HG03097 (cell line): ENCODE measurements around the gene SLX9.
"Not testable (repeated sequence)": the region's sequence is repeated elsewhere in the genome, so short reads cannot be mapped to it uniquely, and the experiment has no call there.

Experiments used
- ATAC-seq: cut with Tn5 transposase; IDR thresholded peaks from one replicate; pipeline ENCODE4 v1.9.1; 2021; ENCODE audit not compliant: unreplicated experiment, low FRiP score

SLX9 gene

DNA sequence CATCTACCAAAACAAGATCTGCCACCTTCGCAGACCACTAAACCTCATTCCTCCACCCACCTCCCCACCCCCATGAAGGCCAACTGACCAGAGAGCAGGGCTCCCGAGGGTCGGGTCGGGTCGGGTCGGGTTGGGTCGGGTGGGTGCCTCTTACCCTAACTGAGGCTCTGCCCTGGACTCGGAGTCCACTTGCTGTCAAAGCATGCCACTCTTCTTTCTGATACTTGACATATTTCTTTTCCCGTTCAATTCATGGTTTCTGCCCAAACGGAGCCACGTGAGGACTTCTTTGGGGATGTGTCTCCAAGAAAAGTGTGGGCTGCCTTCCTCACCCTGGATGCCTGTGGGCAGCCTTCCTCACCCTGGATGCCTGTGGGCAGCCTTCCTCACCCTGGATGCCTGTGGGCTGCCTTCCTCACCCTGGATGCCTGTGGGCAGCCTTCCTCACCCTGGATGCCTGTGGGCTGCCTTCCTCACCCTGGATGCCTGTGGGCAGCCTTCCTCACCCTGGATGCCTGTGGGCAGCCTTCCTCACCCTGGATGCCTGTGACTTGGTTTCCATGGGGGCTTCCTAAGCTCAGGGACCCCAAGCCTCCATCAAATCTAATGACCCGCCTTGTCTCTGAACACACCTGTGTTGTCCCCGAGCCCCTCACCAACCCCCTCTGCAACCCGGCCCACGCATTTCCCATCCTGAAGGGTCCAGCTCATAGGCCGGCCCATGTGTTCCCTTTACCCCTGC, 11.2 kb upstream of the SLX9 start:
- ATAC-seq = not testable (repeated sequence)

DNA sequence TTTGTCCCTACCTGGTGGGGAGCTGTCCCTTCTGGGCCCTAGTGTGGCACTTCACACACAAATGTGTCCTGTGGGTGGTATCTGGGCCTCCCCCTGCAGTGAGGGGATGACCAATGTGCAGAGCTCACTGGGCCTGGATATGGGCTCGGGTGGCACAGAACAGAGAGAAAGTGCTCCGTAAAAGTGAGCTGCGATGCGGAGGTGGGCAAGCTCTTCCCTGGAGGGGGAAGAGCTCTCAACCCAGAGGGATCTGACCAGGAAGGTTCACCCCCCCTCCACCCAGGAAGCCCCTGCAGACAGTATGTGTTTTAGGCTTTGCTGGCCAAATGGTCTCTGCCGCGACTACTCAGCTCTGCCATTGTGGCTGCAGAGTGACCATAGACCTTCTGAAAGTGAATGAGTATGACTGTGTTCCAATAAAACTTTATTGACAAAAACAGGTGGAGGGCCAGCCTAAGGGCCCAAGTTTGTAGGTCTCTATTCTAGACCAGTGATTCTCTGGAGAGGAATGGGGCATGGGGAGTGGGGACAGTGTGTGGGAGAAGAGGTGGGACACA, 10.5 kb upstream of the SLX9 start:
- no peak for ATAC-seq

DNA sequence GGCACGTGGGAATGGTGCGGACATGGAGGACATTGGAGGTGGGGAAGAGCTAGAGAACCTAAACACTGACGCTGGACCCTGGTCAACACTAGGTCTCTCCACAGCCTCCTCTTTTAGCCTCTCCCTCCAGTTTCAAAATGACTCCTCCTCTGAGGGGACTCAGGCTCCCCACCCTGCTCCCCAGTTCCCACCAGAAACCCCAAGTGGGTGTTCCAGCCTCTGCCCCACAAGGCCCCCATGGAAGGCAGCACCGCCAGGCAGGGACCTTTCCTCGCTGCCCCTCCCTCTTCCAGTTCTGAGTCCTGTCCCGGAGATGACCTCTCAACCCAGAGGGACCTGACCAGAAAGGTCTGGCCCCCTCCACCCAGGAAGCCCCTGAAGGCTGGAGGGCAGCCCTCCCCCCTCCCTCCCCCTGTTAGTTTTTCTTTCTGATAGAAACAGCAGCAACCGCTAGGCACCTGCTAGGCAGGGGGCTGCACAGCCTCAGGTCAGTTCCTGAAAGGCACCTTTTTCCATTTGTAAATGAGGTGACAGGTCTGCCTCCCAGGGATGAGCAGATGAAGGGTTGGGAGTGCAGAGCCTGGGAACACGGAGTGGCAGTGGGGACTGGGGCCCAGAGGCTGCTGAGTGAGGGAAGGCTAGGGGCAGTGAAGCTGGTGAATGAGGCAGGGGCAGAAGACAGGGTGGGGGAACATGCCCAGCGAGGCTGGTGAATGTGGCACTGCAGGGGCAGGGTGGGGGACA, 9.9 kb upstream of the SLX9 start:
- ATAC-seq = no peak

DNA sequence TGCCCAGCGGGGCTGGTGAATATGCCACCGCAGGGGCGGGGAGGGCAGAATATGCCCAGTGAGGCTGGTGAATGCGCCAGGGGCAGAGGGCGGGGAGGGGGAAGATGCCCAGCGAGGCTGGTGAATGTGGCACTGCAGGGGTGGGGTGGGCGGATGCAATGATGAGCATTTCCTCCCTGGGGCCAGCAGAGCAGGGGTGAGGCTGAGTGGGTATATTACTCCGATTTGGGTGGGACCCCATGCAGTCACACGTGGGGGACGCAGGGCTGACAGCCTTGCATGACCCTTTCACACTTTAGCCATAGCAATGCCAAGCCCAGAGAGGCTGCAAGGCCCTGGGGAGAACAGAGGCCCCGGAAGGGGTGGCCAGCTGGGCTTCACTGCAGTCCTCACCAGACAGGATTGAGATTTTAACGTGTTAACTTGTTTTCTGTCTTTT, 9.3 kb upstream of the SLX9 start:
- ATAC-seq = no peak

DNA sequence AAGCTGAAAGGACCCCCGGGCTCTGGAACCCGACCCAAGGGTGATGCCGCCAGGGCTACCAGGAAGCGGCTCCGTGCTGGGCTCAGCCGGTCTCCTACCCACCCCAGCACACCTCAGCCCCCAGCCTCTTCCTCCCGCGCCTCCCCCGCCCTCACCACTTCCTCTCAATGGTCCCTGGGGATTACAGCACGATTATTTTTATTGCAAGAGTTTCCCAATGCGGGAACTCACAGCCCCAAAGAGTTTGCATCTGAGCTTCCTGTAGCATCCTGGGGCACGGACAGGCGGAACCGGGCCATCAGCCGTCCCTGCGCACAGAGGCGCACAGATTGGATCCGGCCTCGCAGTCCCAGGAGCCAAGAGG, 8.7 kb upstream of the SLX9 start:
- ATAC-seq = no peak

DNA sequence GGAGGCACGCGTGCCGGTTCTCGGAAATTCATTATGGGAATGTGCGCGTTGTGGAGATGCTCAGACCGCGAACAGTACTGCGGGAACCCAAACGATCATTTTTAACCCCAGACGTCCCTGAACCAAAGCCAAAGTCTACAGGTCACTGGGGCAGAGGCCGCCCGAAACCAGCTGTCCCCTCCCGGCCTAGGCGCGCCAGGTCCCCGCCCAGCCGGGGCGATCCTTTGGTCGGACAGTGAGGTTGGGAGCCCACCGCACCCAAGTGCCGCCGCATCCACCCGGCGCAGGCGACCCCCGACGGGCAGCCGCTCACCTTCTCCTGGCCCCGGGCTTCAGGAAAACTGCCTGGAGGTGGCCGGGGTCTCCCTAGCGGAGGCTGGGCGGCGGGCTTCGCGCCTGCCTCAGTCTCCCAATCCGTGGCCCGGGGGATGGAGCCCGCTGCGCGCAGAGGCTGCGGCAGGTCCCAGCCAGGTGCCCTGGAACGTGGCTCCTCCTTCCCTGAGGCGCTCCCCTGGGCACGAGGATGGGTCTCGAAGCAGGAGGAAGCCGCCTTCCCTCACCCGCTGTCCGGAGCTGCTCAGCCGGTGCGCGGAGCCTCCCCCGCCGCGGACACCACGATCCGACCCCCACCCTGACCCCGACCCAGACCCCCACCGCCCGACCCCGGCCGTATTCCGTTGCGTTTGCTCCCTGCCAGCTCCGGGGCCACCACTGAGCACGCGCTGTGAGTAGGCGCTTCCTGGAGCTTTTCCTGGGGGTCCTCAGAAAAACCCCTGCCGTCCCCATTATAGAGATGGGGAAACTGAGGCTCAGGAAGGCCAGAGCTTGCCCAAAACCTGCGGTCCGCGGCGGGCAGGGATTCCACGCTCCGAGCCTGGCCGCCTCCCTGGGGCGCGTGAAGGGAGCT, 8.1 kb upstream of the SLX9 start:
- no peak for ATAC-seq

DNA sequence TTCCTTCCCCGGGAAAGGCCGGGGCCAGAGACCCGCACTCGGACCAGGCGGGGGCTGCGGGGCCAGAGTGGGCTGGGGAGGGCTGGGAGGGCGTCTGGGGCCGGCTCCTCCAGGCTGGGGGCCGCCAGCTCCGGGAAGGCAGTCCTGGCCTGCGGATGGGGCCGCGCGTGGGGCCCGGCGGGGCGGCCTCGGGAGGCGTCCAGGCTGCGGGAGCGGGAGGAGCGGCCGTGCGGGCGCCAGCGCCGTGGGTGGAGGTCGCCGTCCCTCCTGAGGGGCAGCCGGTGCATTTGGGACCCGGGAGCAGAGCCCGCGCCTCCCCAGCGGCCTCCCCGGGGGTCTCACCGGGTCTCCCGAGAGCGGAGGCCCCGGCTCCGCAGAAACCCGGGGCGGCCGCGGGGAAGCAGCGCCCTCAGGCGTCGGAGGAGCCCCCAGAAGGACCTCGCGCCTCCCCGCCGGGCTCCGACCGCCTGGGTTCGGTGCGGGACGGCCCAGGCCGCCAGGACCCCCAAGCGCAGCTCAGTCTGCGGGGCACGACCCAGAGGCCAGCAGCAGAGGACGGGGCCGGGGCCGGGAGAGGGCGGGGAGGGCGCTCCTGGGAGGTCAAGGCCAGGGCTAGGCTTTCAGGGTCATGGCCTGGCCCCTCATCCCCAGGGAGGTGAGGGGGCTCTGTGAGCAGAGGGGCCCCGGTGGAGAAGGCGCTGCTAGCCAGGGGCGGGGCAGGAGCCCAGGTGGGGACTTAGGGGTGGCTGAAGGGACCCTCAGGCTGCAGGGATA, 7.2 kb upstream of the SLX9 start:
- no peak for ATAC-seq

DNA sequence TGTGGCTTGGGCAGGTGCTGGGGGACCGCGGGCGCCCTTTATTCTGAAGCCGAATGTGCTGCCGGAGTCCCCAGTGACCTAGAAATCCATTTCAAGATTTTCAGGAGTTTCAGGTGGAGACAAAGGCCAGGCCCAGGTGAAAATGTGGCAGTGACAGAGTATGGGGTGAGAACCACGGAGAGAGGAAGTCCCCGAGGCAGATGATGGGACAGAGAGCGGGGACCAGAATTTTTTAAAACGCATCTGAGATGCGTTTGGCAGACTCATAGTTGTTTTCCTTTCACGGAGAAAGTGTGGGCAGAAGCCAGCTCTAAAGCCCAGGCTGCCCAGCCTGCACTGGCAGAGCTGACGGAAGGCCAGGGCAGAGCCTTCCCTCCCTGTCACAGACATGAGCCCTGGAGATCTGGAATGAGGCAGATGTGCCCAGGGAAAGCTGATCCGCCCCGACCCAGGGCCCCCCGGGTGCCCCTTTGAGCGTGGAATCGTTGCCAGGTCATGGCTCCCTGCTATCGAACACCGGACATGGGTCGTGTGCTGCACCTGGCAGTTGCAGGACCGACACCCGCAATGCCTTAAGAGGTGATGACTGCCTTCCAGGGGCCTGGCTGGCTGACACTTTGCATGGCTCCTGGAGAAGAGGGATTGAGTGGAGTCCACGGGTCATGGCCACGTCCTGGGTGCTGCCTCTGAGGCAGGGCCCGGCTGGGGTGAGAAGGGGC, 6.5 kb upstream of the SLX9 start:
- ATAC-seq = no peak

DNA sequence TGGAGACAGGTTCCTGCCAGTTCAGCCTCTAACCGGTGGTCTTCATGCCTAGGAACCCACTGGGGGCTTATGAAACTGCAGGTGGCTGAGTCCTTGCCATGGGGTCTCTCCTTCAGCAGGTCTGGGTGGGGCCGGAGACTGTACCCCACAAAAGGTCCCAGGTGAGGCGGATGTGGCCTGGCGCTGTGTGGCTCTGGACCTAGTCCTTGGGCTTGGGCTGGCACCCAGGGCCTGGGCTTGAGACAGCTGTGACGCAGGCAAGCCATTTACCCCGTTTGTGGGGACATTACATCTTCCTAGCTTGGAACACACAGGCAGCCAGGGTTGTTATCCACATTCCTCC, 5.9 kb upstream of the SLX9 start:
- no peak for ATAC-seq

DNA sequence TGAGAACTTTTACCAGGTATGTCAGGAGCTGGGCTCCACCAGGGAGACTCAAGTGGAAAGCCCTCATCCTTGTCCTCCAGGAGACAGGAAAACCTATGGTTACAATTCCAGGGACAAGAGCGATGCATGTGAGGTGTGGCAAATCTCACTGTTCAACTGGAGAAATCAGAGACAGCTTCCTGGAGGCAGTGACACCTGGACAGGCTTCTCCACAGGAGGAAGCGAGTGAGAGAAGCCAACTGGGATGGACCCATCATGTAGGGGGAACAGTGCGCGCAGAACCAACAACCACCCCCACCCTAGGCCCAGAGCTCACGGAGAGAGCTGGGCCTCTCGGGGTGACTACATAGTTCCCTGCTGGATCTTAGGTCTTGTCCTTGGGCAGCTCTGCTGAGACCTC, 5.6 kb upstream of the SLX9 start:
- ATAC-seq = no peak

DNA sequence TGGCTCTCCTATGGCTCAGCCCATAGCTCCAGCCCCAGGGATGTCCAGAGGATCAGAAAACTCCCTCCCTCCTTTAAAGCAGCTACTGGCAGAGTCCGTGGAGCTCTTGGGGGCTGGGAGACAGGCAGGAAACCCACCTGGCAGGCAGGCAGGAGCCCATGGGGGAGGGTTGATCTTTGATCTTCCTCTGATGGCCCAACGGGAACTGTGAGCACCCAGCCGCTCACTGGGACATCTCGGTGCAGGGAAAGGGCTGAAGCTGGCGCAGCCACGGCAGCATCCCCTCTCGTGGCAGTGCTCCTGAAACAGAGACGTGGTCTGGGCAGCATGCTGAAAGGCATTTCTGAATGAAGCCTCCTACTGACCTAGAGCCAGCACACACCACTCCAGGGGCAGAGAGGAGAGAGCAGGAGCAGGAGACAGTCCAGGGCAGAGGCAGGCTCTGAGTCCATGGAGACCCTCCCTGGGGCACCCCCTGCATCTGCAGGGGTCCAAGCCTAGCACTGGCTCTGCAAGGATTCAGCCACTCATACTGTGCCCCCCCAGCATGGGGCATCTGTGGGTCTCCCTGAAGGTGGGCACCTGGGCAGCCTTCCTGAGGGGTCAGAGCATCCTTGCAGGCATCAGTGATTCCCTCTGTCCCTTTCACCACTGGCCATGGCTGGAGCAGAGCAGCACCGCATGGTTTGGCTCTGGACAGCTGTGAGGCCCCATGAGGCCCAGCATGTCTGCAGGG, 4.9 kb upstream of the SLX9 start:
- ATAC-seq = no peak

DNA sequence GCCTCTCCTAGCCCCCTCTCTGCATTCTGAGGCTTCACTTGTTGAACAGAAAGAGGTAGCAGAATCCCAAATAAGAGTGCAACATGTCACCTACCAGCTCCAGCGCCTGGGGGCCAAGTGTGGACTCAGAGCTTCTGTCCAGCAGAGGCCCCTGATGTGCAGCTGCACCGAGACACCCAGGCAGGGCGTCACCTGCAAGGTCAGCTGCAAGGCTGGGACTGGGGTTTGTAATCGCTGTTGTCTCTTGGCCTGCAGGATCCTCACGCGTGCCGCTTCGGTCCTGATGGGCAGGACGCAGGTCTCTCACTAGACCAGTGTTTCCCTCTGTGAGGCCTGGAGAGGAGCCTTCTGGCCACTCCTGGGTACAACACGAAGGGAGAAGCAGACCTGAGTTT, 4.3 kb upstream of the SLX9 start:
- ATAC-seq = no peak

DNA sequence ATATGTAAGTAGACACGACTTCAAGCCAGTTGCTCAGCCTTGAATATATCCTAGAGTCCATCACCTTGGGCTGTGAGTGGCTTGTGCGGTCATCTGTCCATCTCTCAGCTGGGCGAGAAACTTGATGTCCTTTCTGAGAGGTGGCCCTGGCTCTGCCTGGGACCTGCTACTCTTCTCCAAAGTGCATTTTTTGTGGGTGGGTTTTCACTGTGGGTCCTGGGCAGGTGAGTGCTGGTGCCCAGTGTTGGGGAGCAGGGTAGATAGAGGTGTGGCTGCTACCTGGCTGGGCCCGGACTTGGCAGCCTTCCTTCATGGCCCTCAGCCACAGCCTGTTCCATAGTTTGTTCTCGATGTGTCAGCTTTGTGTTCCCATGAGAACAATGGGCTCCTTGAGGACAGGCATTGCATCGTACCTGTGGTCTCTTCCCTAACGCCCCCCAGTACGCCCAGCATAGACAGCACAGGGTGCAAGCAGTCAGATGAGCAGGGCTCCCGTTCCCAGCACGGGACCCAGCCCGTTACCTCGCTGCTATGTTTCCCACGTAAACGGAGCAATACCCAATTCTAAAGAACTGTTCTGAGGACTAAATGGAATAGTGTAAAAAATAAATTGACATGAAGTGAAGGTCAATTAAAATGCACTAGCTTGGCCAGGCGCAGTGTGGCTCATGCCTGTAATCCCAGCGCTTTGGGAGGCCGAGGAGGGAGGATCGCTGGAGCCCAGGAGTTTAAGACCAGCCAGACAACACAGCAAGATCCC, 877 bp upstream of the SLX9 start:
- ATAC-seq = no peak

DNA sequence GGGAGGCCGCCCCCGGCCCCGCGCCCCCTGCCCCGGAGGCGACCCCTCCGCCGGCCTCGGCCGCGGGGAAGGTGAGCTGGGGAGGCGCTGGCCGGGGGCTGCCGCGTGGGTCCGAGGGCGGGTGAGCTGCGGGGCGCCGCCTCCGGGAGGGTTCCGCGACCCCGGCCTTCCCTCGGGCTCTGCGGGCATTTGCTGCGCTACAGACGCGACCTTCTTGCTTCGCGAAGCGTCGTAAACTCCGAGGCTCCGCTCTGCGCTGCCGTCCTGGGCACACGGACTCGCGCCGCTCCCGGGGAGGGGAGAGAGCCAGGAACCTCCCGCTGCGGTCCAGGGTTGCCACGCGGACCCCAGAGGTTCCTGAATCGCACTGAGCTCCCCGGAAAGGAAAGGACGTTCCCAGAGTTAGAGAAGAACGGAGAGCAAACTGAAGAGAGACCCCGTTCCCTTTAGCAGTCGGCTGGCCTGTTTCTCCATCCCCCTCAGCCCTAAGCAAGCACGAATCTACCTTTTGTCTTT, 345 bp downstream of the SLX9 start:
- ATAC-seq = no peak

DNA sequence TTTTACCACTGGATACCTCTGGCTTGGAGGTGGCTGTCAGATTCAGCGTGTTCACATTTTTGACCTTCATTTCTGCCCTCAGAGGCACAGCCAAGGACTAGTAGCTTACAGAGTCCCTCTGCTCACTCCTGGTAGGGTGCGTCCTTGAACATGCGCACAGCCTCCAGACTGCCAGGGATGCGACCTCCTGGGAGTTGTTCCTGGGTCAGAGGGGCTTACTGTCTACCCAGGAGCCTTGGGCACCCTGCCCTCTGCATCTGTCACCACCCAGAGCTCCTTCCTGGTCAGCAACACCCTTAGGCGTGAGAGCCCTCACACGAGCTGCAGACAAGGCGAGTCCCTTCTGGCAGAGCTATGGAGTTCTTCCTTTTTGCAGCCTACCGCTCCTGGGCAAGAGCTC, 1.7 kb downstream of the SLX9 start:
- ATAC-seq = no peak

DNA sequence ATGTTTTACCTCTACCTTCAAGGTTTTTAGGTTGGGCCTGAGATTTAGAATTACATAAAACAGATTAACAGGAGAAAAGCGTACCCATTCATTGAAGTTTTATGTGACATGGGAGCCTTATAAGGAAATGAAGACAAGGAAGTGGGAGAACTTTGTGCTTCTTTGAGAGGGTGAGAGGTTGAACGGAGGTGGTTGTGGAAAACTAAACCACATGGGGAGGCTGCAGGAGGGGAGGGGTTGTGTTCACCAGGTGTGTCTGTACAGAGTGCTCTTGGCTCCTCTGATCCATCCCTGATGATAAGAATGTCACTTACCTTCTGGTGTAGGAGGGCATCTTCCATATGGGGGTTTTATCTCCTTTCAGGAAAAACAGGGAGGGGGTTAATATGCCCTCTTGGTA, 2.7 kb downstream of the SLX9 start:
- no peak for ATAC-seq

DNA sequence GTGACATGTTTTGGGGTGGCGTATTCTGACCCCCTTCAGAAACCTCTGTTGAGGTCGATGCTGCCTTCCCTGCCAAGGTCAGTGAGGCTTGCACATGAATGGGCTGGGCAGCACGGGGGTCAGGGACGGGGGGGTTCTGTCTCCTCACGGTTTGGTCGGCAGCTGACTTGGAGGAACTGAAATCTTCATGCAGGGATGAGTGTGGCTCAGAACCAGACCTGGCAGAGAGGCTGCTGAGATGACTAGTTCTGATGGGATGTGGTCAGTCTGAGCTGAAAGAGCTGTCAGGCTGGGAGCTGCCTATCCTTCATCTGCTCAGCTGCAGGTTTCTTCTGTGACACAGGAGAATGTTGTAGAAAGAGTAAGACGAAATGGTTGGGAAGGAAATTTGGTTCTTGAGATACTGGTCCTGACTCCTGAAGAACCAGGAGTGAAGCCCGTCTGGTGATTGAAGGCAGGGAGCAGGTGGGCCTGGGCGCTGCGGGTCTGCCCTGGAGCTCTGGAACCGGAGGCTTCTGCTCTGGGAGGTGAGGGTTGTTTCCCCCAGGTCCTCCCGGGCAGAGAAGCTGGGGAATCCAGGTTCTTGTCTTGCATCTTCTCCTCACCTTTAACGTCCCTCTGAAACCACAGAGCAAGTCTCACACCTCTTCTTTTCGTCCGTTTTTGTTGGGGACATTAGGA, 3.3 kb downstream of the SLX9 start:
- ATAC-seq = no peak
